Stimulated activated naive CD8-positive, alpha-beta T cell treated with anti-CD3 and anti-CD28 coated beads, Interleukin-15, Interleukin-2, amounts not matched to agents 100 U/mL and 50 U/mL, for 24 hours (primary cell): ENCODE measurements around the gene NBPF26.
"Not testable (repeated sequence)": the region's sequence is repeated elsewhere in the genome, so short reads cannot be mapped to it uniquely, and the experiment has no call there.

Experiments
- ATAC-seq: fragments of 150-1000 bp; cut with Tn5 transposase; one replicate; pipeline ENCODE4 v1.10.0; 2021
- DNase-seq: peaks from one replicate; pipeline ENCODE4 v3.0.0; 2021

NBPF26 gene

GRCh38 chr1:120858144-120858543 lies 134.4 kb downstream of the NBPF26 start:
- DNase-seq, ATAC-seq: not testable (repeated sequence)

- not testable (repeated sequence) for DNase-seq
- ATAC-seq: peak; percentile 78
These were observed 136.0 kb downstream of the NBPF26 start for GRCh38 chr1:120859615-120860234.

- not testable (repeated sequence) for DNase-seq, ATAC-seq
These were observed 154.5 kb downstream of the NBPF26 start for GRCh38 chr1:120878206-120878605.

- DNase-seq, ATAC-seq: not testable (repeated sequence)
These were observed 156.3 kb downstream of the NBPF26 start for GRCh38 chr1:120880056-120880455.

GRCh38 chr1:120881934-120882333 lies 158.2 kb downstream of the NBPF26 start:
- not testable (repeated sequence) for DNase-seq, ATAC-seq
